ENCODE measurements around the gene COX15. TPM values are rescaled to one million over a fixed set of nuclear protein-coding genes. Genes with fewer than 3 reads are reported as not detected.

COX15 gene
- total RNA-seq, 1 donor from 2014 or later: 35.6 TPM

GRCh38 chr10:99685597-99685967 is 46.3 kb downstream of the COX15 start:
- no peak for DNase-seq (ENCODE audit: low spot score)
- intact Hi-C loops (cut with DNase I): no loop called here

GRCh38 chr10:99682752-99683151 is 49.2 kb downstream of the COX15 start:
- intact Hi-C loops (cut with DNase I): no loop called here
- DNase-seq (ENCODE audit: low spot score): no peak

Other genes with a start within 250 kb of the COX15 start
- gene NKX2-3, start 199.2 kb downstream of the COX15 start, total RNA-seq: not detected
- gene SLC25A28, start 111.7 kb downstream of the COX15 start, total RNA-seq: 24.8 TPM
- gene ENTPD7, start 72.6 kb downstream of the COX15 start, total RNA-seq: 2.5 TPM
- gene CUTC, start 107 bp upstream of the COX15 start, total RNA-seq: 33.2 TPM
- gene ABCC2, start 50.5 kb upstream of the COX15 start, total RNA-seq: 0.30 TPM